HepG2 (cell line): ENCODE measurements around the gene NFKB1. TPM values are rescaled to one million over a fixed set of nuclear protein-coding genes. Genes with fewer than 3 reads are reported as not detected.

Experiments
- ATAC-seq: fragments of 200-7000 bp; cut with Tn5 transposase; 3 replicates; pipeline ENCODE4 v1.9.1; 2020; ENCODE audit warnings: mild to moderate bottlenecking, moderate library complexity
- BruUV-seq: library from RNA; stranded (reverse); fragments of 400-500 nt; replicated peaks from 2 replicates; lab custom pipeline; 2021; lab: Mats Ljungman, UMichigan
- CTCF ChIA-PET: fragments of 300-600 bp; formaldehyde crosslinking; extraction: SDS; loops from one replicate; lab custom pipeline; 2021; ENCODE audit warnings: low total read pairs, inconsistent platforms, low intra/inter-chr PET ratio; lab: Yijun Ruan, JAX
- POLR2A ChIA-PET: fragments of 350-600 bp; sonication (Branson Sonifier 250); formaldehyde crosslinking; loops from one replicate; lab custom pipeline; 2020; ENCODE audit warnings: antibody characterized with exemption, inconsistent platforms; lab: Yijun Ruan, JAX
- DNase-seq: peaks from one replicate; pipeline ENCODE4 v3.0.0-alpha.2; 2015; ENCODE audit warnings: low spot score
- FAIRE-seq: peaks from 3 replicates; lab custom pipeline; 2011; peaks lifted over from hg19 to GRCh38; lab: Jason Lieb, UNC
- H2AFZ ChIP-seq: one replicate; pipeline ENCODE4 v1.6.1; 2011; ENCODE audit warnings: low read length, inconsistent platforms
- H3K27ac ChIP-seq: fragments of 300-600 bp; 3 replicates; pipeline ENCODE4 v1.8.0; 2011; ENCODE audit warnings: mixed run types, mild to moderate bottlenecking, mixed read lengths, low read length, inconsistent platforms; ENCODE audit not compliant: insufficient read depth; ENCODE audit errors: extremely low read length
- H3K27me3 ChIP-seq, 2 experiments: fragments of 200-600 bp in 1 of 2; 2 replicates in 1 of 2; 3 replicates in 1 of 2; pipeline versions ENCODE4 v1.6.0 to v1.8.0; 2011; ENCODE audit warnings: low read length in 2 of 2, mild to moderate bottlenecking in 2 of 2, moderate library complexity in 2 of 2, inconsistent platforms in 1 of 2; ENCODE audit not compliant: insufficient read depth in 2 of 2, control insufficient read depth in 1 of 2
- H3K36me3 ChIP-seq, 2 experiments: fragments of 200-600 bp in 1 of 2; replicated peaks in 1 of 2; 2 replicates in 1 of 2; 3 replicates in 1 of 2; pipeline versions ENCODE4 v1.5.1 to v1.8.0; 2011; ENCODE audit warnings: low read length in 2 of 2, inconsistent platforms in 1 of 2; ENCODE audit not compliant: insufficient read depth in 2 of 2, control insufficient read depth in 1 of 2
- H3K4me1 ChIP-seq: 2 replicates; pipeline ENCODE4 v1.5.1; 2012; ENCODE audit warnings: low read length, inconsistent platforms; ENCODE audit not compliant: insufficient read depth
- H3K4me2 ChIP-seq: 2 replicates; pipeline ENCODE4 v1.6.0; 2011; ENCODE audit warnings: low read depth, low read length, inconsistent platforms
- H3K4me3 ChIP-seq, 3 experiments: fragments of 200-600 bp in 1 of 3; sonication (generic), shearing (Covaris generic) in 1 of 3; replicated peaks in 1 of 3; 2 replicates each; pipeline ENCODE4 v1.5.1; 2011 to 2016; ENCODE audit warnings: low read length in 3 of 3, inconsistent platforms in 2 of 3, low read depth in 2 of 3, mild to moderate bottlenecking in 2 of 3, control low read depth in 1 of 3, mixed read lengths in 1 of 3; ENCODE audit not compliant: insufficient read depth in 1 of 3
- H3K79me2 ChIP-seq: one replicate; pipeline ENCODE4 v1.6.1; 2011; ENCODE audit warnings: low read length, inconsistent platforms; ENCODE audit not compliant: insufficient read depth
- H3K9ac ChIP-seq: 2 replicates; pipeline ENCODE4 v1.6.0; 2011; ENCODE audit warnings: mild to moderate bottlenecking, low read depth, low read length, inconsistent platforms; ENCODE audit not compliant: insufficient read depth
- H3K9me3 ChIP-seq: 2 replicates; pipeline ENCODE4 v1.5.1; 2012; ENCODE audit warnings: mild to moderate bottlenecking, low read length
- H4K20me1 ChIP-seq: 2 replicates; pipeline ENCODE4 v1.6.0; 2011; ENCODE audit warnings: inconsistent platforms, mild to moderate bottlenecking, low read length, moderate library complexity; ENCODE audit not compliant: insufficient read depth
- AGO1 ChIP-seq: fragments of 200-400 bp; formaldehyde crosslinking; IDR thresholded peaks from 2 replicates; pipeline ENCODE4 v1.6.1; 2017; ENCODE audit warnings: mild to moderate bottlenecking, low read depth, low read length, moderate library complexity; ENCODE audit not compliant: poor library complexity, severe bottlenecking
- ASH2L ChIP-seq: fragments of 300-600, 200-600 bp; sonication (generic); IDR thresholded peaks from 2 replicates; pipeline ENCODE4 v1.7.0; 2017; ENCODE audit warnings: low read depth, mild to moderate bottlenecking, moderate library complexity, mixed read lengths, low read length; ENCODE audit not compliant: insufficient read length
- FOXA3 ChIP-seq: IDR thresholded peaks from 2 replicates; pipeline ENCODE4 v1.6.1; 2016; ENCODE audit warnings: missing genetic modification reagents, missing compliant biosample characterization
- FOXM1 ChIP-seq: sonication (generic); formaldehyde crosslinking; IDR thresholded peaks from 2 replicates; pipeline ENCODE4 v1.5.0; 2020; ENCODE audit warnings: missing genetic modification reagents
- PHF20 ChIP-seq: sonication (generic); formaldehyde crosslinking; IDR thresholded peaks from 2 replicates; pipeline ENCODE4 v1.5.0; 2020; ENCODE audit warnings: mild to moderate bottlenecking, missing genetic modification reagents
- SOX13 ChIP-seq, 3 experiments: fragments of 450-650 bp in 1 of 3; sonication (generic) in 1 of 3; formaldehyde crosslinking in 1 of 3; IDR thresholded peaks in 2 of 3; conservative IDR thresholded peaks in 1 of 3; 2 replicates each; pipeline versions ENCODE4 v1.5.0 to v1.6.1; 2016 to 2020; ENCODE audit warnings: antibody characterized with exemption in 1 of 3, mild to moderate bottlenecking in 1 of 3, missing compliant biosample characterization in 1 of 3, missing genetic modification reagents in 1 of 3, moderate library complexity in 1 of 3
- SOX6 ChIP-seq, 2 experiments: fragments of 450-650 bp in 1 of 2; sonication (generic) in 1 of 2; formaldehyde crosslinking in 1 of 2; IDR thresholded peaks; 2 replicates each; pipeline versions ENCODE4 v1.4.0 to v1.6.1; 2017 to 2020; ENCODE audit warnings: antibody characterized with exemption in 1 of 2, mild to moderate bottlenecking in 1 of 2, missing genetic modification reagents in 1 of 2
- TBX2 ChIP-seq: sonication (generic); formaldehyde crosslinking; IDR thresholded peaks from 2 replicates; pipeline ENCODE4 v1.5.0; 2020; ENCODE audit warnings: missing genetic modification reagents, mild to moderate bottlenecking, borderline replicate concordance
- TBX3 ChIP-seq: fragments of 450-650 bp; IDR thresholded peaks from 2 replicates; pipeline ENCODE4 v1.6.1; 2017; ENCODE audit warnings: antibody characterized with exemption, mild to moderate bottlenecking, inconsistent platforms, borderline replicate concordance
- ZNF354B ChIP-seq: sonication (generic); formaldehyde crosslinking; IDR thresholded peaks from 2 replicates; pipeline ENCODE4 v1.8.0; 2022; ENCODE audit warnings: mild to moderate bottlenecking, missing genetic modification reagents
- ZNF563 ChIP-seq: sonication (generic); formaldehyde crosslinking; IDR thresholded peaks from 2 replicates; pipeline ENCODE4 v1.8.0; 2022; ENCODE audit warnings: mild to moderate bottlenecking, moderate library complexity, missing genetic modification reagents
- ZZZ3 ChIP-seq: sonication (generic); formaldehyde crosslinking; IDR thresholded peaks from 2 replicates; pipeline ENCODE4 v1.4.0; 2020; ENCODE audit warnings: missing genetic modification reagents, mild to moderate bottlenecking, borderline replicate concordance
- WGBS: methylation state at CpG from one replicate; pipeline ENCODE4 v1.1.6; 2017; ENCODE audit warnings: low lambda C conversion rate; 5-methylcytosine and 5-hydroxymethylcytosine counted together
- in situ Hi-C: cut with HindIII; loops from 2 replicates; pipeline ENCODE4 v1.10.0; 2017; ENCODE audit warnings: low pct_unique_long_range_greater_than_20kb; ENCODE audit not compliant: extremely low pct_ligation_motif_present
- intact Hi-C: fragments of 100-400 bp; cut with micrococcal nuclease; formaldehyde crosslinking; loops from one replicate; pipeline ENCODE4 v1.10.0; 2022; ENCODE audit not compliant: unreplicated experiment
- polyA plus RNA-seq, 8 experiments: library from polyadenylated mRNA; depleted of rRNA in 3 of 8; stranded (reverse) in 7 of 8; unstranded in 1 of 8; fragments of >200 nt; fragmentation: Illumina TruSeq in 4 of 8; extraction: Trizol in 4 of 8; gene quantifications; 2 replicates each; pipeline versions ENCODE4 v1.2.1 to v1.2.3, GENCODE V29; 2011 to 2016; ENCODE audit warnings: low read depth in 4 of 8, missing spikeins in 1 of 8, mixed read lengths in 1 of 8; ENCODE audit not compliant: insufficient read depth in 1 of 8
- total RNA-seq, 5 experiments: library from RNA; depleted of rRNA; stranded (reverse); fragments of >200 nt; fragmentation: Illumina TruSeq; extraction: Trizol; gene quantifications; 2 replicates each; pipeline ENCODE4 v1.2.3, GENCODE V29; 2016; ENCODE audit warnings: low read depth in 1 of 5
- TF ChIP-seq, protein P1 (sequence below): sonication (generic); formaldehyde crosslinking; IDR thresholded peaks from 2 replicates; pipeline ENCODE4 v1.4.0; 2020; ENCODE audit warnings: missing genetic modification reagents
- TF ChIP-seq, protein P2 (sequence below): sonication (generic); formaldehyde crosslinking; IDR thresholded peaks from 2 replicates; pipeline ENCODE4 v1.4.0; 2020; ENCODE audit warnings: low read depth, missing genetic modification reagents
- TF ChIP-seq, protein P3 (sequence below): sonication (generic); formaldehyde crosslinking; IDR thresholded peaks from 2 replicates; pipeline ENCODE4 v1.5.0; 2020; ENCODE audit warnings: missing genetic modification reagents
- TF ChIP-seq, protein P4 (sequence below): sonication (generic); formaldehyde crosslinking; IDR thresholded peaks from 2 replicates; pipeline ENCODE4 v1.8.0; 2022; ENCODE audit warnings: missing genetic modification reagents, low read depth, mild to moderate bottlenecking, borderline replicate concordance

NFKB1 gene
- total and polyA plus RNA-seq, 2 of the 13 experiments (the other 11 are each of a cell fraction or from before 2014, with no cell fraction given), result 15.4 to 31.6 TPM

DNA sequence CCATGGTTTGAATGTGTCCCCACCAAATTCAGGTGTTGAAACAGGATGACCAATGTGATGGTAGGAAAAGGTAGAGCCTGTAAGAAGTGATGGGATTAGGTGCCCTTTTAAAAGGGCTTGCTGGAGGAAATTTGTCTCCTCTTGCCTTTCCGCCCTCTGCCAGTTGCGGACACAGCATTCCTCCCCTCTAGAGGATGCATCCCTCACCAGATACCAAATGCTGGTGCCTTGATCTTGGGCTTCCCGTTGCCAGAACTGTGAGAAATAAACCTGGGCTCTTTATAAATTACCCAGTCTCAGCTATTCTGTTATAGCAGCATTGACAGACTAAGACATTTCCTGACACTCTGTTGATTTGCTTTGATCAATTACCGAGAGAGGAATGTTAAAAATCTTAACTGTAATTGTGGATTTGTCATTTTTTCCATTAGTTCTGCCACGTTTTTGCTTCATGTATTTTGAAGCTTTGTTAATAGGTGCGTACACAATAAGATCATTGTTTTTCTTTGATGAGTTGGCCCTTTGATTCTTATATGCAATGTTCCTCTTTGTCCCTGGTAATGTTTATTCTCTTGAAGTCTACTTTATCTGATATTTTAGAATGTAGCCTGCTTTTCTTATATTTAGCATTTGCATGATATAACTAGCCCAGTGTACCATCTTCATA is 13.3 kb downstream of the NFKB1 start:
- Histone ChIP-seq H3K9ac (no peak overlapping the region), H3K9me3 (no peaks in the 10 kb centered on the region), H3K4me1 (peaks cover 28% of the 10 kb centered on the region), H3K27ac (peak overlapping the region; percentile 46), H3K27me3 (no peaks in the 10 kb centered on the region), H2AFZ (no peak overlapping the region), H4K20me1 (0 out of 2 replicates have a peak, but pooled peaks cover under 1% of the 10 kb centered on the region), H3K36me3 (no peaks in the 10 kb centered on the region), H3K79me2 (peaks cover 83% of the 10 kb centered on the region), H3K4me3 (no peak overlapping the region), H3K4me2 (0 out of 2 replicates have a peak overlapping the region, but pooled peaks have one; percentile 11)
- no TSS peak for BruUV-seq
- ATAC-seq, result no peak; the same call in 1 of the 3 replicates
- peak; percentile 48 for DNase-seq
- in situ Hi-C loops (no loop called here), intact Hi-C loops (no loop called here)
- WGBS, result 65% methylated on average over 6 of the region's 6 CpGs
- POLR2A ChIA-PET, result no interaction called here
- CTCF ChIA-PET, result no interaction called here
- FAIRE-seq, result no peak
- no peak for TF ChIP-seq AGO1
- TF ChIP-seq, protein P1, sequence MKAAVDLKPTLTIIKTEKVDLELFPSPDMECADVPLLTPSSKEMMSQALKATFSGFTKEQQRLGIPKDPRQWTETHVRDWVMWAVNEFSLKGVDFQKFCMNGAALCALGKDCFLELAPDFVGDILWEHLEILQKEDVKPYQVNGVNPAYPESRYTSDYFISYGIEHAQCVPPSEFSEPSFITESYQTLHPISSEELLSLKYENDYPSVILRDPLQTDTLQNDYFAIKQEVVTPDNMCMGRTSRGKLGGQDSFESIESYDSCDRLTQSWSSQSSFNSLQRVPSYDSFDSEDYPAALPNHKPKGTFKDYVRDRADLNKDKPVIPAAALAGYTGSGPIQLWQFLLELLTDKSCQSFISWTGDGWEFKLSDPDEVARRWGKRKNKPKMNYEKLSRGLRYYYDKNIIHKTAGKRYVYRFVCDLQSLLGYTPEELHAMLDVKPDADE (CRISPR knock-in tag), result no peak
- no peak for TF ChIP-seq SOX6 (IDR thresholded peaks at IDR 0.05)
- TF ChIP-seq SOX6 (CRISPR knock-in tag; IDR thresholded peaks at IDR 0.05), result no peak
- TF ChIP-seq, protein P2, sequence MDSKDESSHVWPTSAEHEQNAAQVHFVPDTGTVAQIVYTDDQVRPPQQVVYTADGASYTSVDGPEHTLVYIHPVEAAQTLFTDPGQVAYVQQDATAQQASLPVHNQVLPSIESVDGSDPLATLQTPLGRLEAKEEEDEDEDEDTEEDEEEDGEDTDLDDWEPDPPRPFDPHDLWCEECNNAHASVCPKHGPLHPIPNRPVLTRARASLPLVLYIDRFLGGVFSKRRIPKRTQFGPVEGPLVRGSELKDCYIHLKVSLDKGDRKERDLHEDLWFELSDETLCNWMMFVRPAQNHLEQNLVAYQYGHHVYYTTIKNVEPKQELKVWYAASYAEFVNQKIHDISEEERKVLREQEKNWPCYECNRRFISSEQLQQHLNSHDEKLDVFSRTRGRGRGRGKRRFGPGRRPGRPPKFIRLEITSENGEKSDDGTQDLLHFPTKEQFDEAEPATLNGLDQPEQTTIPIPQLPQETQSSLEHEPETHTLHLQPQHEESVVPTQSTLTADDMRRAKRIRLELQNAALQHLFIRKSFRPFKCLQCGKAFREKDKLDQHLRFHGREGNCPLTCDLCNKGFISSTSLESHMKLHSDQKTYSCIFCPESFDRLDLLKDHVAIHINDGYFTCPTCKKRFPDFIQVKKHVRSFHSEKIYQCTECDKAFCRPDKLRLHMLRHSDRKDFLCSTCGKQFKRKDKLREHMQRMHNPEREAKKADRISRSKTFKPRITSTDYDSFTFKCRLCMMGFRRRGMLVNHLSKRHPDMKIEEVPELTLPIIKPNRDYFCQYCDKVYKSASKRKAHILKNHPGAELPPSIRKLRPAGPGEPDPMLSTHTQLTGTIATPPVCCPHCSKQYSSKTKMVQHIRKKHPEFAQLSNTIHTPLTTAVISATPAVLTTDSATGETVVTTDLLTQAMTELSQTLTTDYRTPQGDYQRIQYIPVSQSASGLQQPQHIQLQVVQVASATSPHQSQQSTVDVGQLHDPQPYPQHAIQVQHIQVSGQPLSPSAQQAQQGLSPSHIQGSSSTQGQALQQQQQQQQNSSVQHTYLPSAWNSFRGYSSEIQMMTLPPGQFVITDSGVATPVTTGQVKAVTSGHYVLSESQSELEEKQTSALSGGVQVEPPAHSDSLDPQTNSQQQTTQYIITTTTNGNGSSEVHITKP (CRISPR knock-in tag), result no peak
- TF ChIP-seq TBX2 (CRISPR knock-in tag), result no peak
- TF ChIP-seq, protein P3, sequence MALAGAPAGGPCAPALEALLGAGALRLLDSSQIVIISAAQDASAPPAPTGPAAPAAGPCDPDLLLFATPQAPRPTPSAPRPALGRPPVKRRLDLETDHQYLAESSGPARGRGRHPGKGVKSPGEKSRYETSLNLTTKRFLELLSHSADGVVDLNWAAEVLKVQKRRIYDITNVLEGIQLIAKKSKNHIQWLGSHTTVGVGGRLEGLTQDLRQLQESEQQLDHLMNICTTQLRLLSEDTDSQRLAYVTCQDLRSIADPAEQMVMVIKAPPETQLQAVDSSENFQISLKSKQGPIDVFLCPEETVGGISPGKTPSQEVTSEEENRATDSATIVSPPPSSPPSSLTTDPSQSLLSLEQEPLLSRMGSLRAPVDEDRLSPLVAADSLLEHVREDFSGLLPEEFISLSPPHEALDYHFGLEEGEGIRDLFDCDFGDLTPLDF, result no peak
- TF ChIP-seq, protein P4, sequence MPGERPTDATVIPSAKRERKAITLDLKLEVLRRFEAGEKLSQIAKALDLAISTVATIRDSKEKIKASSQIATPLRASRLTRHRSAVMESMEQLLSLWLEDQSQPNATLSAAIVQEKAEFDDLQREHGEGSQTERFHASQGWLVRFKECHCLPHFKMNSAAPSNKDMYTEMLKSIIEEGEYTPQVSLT (CRISPR knock-in tag), result no peak
- TF ChIP-seq ZZZ3 (CRISPR knock-in tag), result no peak
- no peak for TF ChIP-seq FOXM1 (CRISPR knock-in tag)
- TF ChIP-seq ZNF563 (CRISPR knock-in tag), result no peak
- peak; percentile 9; the same call in 1 of the 2 replicates for TF ChIP-seq FOXA3 (CRISPR knock-in tag)
- peak; percentile 25; the same call in 1 of the 2 replicates for TF ChIP-seq TBX3
- TF ChIP-seq SOX13 (IDR thresholded peaks at IDR 0.05), result no peak
- peak in 1 of 2 experiments; percentile 68; a peak in 1 of 4 replicates for TF ChIP-seq SOX13 (CRISPR knock-in tag; conservative IDR thresholded peaks at IDR 0.05 in 1 of 2, IDR thresholded peaks at IDR 0.05 in 1 of 2)
- no peak for TF ChIP-seq PHF20 (CRISPR knock-in tag)
- TF ChIP-seq ASH2L, result peak; percentile 19
- no peak for TF ChIP-seq ZNF354B
